Hematopoietic multipotent progenitor cell (in vitro differentiated cells): Measurements from ENCODE around the gene TBC1D9. TPM values are rescaled to one million over a fixed set of nuclear protein-coding genes. Genes with fewer than 3 reads are reported as not detected.

Source experiments
- DNase-seq, 3 donors: peaks; one replicate each; pipeline ENCODE4 v3.0.0-alpha.2; 2011 to 2015; ENCODE audit warnings: low read depth in 2 of 3, low spot score in 2 of 3
- total RNA-seq: library from RNA; depleted of rRNA; stranded (reverse); fragments of >200 nt; gene quantifications from one replicate; pipeline ENCODE4 v1.2.3, GENCODE V29; 2012

TBC1D9 gene
- total RNA-seq, 1 donor = 0.54 TPM

- no peak for DNase-seq
These were observed 96.1 kb downstream of the TBC1D9 start for GRCh38 chr4:140659943-140660700.

- no peak for DNase-seq
These were observed 101.7 kb downstream of the TBC1D9 start for GRCh38 chr4:140654495-140654814.

GRCh38 chr4:140653718-140654494, 102.3 kb downstream of the TBC1D9 start:
- no peak for DNase-seq

GRCh38 chr4:140652601-140653000, 103.6 kb downstream of the TBC1D9 start:
- DNase-seq = no peak

- no peak for DNase-seq
These were observed 107.4 kb downstream of the TBC1D9 start for GRCh38 chr4:140648716-140649308.

GRCh38 chr4:140645614-140646412, 110.4 kb downstream of the TBC1D9 start:
- no peak for DNase-seq

- DNase-seq = no peak
These were observed 111.0 kb downstream of the TBC1D9 start for GRCh38 chr4:140645196-140645595.

- no peak for DNase-seq
These were observed 111.6 kb downstream of the TBC1D9 start for GRCh38 chr4:140644470-140645185.

GRCh38 chr4:140643571-140644055, 112.6 kb downstream of the TBC1D9 start:
- DNase-seq = no peak

- DNase-seq = no peak
These were observed 113.3 kb downstream of the TBC1D9 start for GRCh38 chr4:140642674-140643437.

GRCh38 chr4:140641789-140642439, 114.3 kb downstream of the TBC1D9 start:
- no peak for DNase-seq

- DNase-seq = no peak
These were observed 115.1 kb downstream of the TBC1D9 start for GRCh38 chr4:140641105-140641555.

GRCh38 chr4:140640150-140640748, 115.9 kb downstream of the TBC1D9 start:
- DNase-seq = no peak

GRCh38 chr4:140639066-140639465, 117.1 kb downstream of the TBC1D9 start:
- no peak for DNase-seq

GRCh38 chr4:140637836-140638235, 118.3 kb downstream of the TBC1D9 start:
- peak in 2 of 3 donors; percentile 37 to 72 for DNase-seq

GRCh38 chr4:140635606-140636005, 120.6 kb downstream of the TBC1D9 start:
- DNase-seq = no peak

GRCh38 chr4:140633951-140634350, 122.2 kb downstream of the TBC1D9 start:
- no peak for DNase-seq

- no peak for DNase-seq
These were observed 123.1 kb downstream of the TBC1D9 start for GRCh38 chr4:140633124-140633523.
